Measurements from ENCODE around the gene TDRD9.

The TDRD9 gene

DNA sequence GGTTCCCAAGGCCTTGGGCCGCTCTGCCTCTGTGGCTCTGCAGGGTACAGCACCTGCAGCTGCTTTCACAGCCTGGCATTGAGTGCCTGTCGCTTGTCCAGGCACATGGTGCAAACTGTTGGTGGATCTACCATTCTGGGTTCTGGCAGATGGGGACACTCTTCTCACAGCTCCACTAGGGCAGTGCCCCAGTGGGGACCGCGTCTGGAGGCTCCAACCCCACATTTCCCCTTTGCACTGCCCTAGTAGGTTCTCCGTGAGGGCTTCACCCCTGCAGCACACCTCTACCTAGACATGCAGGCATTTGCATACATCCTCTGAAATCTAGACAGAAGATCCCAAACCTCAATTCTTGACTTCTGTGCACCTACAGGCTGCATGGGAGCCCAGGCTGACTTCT lies 138.0 kb downstream of the TDRD9 start:
- no peak for DNase-seq (ENCODE audit: low read depth in 2 of 2)

DNA sequence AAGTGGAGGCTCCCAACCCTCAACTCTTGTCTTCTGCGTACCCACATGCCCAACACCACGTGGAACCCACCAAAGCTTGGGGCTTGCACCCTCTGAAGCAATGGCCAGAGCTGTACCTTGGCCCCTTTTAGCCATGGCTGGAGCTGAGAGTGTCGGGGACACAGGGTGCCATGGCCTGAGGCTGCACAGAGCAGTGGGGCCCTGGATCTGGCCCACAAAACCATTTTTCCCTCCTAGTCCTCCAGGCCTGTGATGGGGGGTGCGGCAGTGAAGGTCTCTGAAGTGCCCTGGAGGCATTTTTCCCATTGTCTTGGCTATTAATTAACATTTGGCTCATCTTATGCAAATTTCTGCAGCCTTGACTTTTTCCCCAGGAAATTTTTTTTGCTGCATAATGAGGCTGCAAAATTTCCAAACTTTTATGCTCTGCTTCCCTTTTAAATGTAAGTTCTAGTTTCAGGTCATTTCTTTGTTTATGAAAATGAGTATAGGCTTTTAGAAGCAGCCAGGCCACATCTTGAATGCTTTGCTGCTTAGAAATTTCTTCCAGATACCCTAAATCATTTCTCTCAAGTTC lies 138.6 kb downstream of the TDRD9 start:
- no peak for DNase-seq (ENCODE audit: low read depth in 2 of 2)

DNA sequence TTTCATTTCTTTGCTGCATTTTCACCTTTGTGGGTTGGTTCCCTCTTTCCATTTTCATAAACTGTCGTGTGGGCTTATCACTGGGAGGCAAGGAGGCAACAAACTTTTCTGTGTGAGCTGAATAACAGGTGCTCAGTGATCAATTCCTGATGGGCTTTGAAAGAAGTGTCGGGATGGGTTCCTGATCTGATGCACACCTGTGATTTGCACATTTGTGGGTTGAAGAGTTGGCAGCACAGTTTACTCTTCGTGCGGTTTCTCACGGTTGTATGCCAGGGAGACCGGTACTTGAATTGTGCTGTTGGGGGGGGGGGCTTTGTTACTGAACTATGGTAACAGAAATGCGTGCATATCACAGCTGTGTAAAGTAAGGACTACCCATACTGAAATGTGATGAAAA lies 141.3 kb downstream of the TDRD9 start:
- no peak for DNase-seq (ENCODE audit: low read depth in 2 of 2)

DNA sequence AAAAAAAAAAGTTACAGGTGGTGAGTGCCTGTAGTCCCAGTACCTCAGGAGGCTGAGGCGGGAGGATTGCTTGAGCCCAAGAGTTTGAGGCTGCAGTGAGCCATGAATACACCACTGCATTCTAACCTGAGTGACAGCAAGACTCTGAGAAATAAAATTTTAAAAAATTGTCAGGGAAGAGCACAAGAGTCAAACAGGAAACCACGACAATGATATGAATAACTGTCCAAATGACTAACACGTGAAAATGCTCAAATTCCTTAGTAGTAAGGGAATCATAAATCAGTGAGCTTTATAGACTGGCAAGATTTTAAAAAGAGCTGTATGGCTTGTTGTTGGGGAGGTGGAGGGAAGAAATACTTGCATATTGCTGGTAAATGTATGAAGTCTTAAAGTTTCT lies 144.3 kb downstream of the TDRD9 start:
- no peak for DNase-seq (ENCODE audit: low read depth in 2 of 2)

DNA sequence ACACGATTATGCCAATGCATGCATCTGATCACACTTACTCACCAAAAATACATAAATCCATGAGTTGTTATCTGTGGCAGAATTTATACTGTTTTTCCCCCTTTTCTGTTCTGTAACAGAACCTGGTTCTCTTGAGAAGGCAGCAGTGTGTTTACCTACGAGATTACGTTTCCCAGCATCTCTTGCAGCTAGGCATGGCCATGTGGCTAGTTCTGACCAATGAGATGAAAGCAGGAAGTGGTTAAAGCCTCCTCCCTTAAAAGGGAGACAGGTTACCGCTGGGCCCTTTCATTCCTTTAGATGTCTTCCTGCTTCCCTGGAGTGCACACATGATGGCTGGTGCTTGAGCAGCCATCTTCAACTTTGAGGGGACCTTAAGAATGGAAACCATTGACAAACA lies 145.5 kb downstream of the TDRD9 start:
- DNase-seq (ENCODE audit: low read depth in 2 of 2), result no peak

DNA sequence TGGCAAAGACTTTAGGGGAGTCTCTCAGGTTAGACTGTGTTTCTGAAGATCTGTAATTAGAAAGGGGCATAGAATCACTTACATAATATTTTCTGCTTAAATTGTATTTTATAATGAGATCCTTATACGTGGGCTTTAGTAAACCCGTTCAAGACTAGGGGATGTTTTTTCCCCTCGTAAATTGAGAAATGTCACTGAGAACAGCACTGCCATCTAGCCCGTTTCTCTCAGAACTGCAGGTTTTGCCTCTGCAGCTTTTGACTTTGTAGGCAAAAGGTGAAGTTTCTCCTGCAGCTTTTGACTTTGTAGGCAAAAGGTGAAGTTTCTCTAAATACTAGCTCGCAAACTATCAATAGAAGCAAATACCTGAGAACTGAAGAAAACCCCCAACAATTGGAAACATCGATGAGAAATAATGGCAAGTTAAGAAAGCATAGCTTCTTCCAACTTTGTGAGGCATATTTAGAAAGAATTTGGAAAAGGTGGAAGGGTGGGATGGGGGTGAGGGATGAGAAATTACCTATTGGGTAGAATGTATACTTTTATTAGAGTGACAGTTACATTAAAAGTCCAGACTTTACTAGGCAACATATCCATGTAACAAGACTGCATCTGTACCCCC lies 147.4 kb downstream of the TDRD9 start:
- DNase-seq (ENCODE audit: low read depth in 2 of 2), result no peak

DNA sequence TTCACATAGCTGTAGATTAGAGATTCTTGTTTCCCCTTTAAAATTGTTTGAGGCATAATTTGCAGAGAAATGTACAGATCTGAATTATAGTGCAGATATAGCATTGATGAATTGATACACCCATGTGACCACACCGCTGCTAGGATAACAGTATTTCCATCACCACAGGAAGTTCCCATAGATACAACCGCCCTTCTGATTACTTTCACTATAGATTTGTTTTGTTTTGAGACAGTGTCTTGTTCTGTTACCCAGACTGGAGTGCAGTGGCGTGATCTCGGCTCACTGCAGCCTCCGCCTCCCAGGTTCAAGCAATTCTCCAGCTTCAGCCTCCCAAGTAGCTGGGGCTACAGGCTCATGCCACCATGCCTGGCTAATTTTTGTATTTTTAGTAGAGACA lies 148.5 kb downstream of the TDRD9 start:
- no peak for DNase-seq (ENCODE audit: low read depth in 2 of 2)

DNA sequence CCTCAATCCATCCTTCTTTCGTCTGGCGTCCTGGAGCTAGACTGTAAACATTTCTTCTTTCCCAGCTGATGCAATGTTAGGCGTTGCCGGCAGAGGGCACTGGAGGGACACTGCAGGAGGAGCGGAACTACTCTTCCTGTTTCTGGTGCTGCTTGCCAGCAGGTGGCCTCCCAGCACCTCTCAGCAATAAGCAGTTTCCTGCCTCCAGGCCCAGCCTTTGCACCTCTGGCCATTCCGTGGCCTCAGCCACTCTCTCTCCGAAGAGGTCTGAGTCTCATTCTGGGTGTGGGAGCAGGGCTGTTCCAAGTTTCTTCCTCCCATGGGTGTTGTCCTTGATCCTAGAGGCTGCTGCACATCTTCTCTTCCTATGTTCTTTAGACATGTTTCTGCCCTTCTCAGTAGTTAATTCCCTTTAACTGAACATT lies 149.8 kb downstream of the TDRD9 start:
- peak; percentile 76 to 80 for DNase-seq (ENCODE audit: low read depth in 2 of 2)

DNA sequence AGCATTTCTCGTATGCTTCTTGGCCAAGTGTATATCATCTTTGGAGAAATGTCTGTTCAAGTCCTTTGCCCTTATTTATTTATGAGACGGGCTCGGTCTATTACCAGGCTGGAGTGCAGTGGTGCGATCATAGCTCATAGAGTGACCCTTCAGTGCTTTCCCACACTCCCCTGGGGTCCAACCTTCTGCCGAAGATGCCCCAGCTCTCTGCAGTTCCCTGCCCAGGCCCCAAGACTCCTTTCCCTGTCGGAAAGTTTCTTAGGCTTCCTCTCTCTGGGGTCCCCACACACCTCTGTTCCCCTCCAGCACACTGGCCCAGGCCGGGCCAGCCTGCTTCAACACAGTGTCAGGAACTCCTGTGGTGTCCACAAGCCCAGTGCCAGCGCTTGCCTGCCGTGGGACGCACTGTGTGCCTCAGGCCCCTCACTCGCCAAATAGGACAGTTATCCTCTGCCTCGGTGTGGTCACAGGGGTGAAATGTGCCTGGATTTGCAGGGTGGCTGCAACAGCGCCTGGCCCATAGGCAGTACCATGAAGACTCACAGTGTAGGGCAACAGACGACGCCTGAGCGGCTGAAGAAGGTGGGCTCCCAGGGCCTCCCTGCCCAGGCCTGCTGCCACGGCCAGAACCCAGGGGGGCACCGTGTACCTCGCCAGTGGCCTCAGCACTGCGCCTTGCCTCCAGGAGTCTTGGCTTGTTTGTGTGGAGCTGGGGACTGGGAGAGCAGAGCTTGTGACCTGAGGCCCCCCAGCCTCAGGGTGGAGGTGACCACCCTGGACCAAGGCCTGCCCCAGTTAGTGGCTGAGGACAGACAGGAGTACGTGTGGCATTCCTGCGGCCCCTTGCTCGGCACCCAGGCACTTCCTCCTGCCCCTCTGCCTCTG lies 152.4 kb downstream of the TDRD9 start:
- DNase-seq (ENCODE audit: low read depth in 2 of 2), result no peak

DNA sequence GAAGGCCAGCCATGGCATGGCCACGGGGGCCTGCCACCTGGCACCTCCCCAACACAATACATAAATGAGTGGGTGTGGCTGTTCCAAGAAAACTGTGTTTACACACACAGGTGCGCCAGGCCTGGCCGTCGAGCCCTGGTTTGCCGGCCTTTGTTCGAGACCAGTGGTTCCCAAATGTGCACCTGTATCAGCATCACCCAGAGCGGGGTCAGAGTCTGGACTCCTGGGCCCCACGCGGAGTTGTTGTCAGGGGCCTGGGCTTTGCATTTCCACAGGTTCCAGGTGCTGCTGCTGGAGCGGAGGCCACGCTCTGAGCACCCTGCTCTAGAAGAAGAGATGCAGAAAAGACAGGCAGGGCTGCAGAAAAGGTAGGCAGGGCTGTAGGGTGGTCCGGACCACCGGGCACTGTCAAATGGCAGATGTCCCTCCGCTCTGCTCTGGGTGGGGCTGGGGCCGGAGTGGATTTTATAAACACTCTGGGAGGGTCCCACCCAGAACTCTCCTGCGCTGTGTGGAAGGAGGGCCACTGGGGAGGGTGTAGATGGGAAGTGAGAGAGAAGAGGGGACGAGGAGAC lies 153.1 kb downstream of the TDRD9 start:
- DNase-seq (ENCODE audit: low read depth in 2 of 2), result no peak

DNA sequence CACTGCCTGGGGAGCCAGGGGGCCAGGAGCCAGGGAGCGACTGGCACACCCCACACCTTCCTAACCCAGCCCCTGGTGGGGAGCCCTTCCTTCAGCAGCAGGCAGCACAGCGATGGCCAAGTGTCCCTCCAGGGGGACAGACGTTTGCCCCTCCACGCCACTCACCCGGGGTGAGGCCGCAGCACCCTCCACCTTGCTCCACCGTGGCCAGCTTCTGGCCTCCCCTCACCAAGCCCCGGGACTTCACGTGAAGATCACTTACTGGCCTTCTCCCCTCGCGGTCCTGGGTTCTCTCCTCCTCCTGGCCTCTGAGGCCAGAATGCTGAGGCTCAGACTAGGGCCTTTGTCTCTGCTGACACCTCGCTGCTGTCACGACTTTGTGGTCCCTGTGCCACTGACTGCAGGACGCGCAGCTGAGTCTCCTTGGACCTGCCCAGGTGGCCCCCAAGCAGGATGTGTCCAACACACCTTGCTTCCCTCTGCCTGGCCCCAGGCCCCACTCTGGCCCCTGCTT lies 153.8 kb downstream of the TDRD9 start:
- no peak for DNase-seq (ENCODE audit: low read depth in 2 of 2)

DNA sequence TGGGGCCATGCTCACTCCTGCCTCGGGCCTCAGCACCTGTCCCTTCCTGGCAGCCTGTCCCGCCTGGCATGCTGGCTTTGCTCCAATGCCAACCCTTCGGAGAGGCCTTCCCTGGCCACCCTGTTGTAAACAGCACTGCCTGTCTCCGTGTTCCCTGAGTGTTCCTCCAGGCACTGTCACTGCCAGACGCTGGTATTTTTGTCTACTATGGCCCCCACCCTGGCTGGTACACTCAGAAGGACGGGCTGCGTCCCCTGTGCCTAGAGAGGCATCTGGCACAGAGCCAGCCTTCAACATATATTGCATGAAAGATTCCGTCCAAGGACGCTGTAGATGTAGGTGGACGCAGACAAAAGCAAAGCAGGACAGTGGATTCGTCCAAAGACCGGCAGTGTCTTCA lies 154.6 kb downstream of the TDRD9 start:
- DNase-seq (ENCODE audit: low read depth in 2 of 2), result no peak

DNA sequence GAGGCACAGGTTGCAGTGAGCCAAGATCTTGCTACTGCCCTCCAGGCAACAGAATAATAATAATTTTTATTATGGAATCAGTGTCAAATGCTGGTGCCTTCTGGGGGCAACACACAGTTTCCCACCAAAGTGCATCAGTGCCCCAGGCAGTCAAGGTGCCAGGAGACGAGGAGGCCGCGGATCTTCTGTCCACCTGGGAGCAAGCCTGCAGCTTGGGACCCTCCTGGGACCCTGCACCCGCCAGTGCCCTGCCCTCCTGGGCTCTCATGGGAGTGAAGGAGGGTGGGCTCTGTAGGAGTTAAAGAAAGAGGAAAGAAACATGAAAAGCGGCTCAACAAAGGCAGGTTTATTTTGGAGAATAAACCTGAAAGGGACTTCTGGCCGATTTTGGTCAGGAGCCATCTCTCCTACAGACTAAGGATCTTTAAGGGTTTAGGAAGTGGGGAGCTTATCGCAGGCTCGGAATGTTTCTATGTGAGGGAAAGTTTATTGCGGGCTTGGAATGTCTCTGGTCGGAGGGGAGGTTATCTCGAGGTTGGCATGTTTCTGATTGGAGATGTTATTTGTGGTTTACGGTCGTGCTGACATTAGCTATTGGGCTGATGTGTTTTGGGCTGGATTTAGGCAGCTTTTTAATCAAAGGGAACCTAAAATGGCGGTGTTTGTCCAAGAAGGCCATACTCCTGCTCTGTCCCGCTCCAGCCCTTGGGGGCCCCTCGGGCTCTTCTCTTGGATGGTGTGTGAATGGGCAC lies 156.2 kb downstream of the TDRD9 start:
- no peak for DNase-seq (ENCODE audit: low read depth in 2 of 2)

DNA sequence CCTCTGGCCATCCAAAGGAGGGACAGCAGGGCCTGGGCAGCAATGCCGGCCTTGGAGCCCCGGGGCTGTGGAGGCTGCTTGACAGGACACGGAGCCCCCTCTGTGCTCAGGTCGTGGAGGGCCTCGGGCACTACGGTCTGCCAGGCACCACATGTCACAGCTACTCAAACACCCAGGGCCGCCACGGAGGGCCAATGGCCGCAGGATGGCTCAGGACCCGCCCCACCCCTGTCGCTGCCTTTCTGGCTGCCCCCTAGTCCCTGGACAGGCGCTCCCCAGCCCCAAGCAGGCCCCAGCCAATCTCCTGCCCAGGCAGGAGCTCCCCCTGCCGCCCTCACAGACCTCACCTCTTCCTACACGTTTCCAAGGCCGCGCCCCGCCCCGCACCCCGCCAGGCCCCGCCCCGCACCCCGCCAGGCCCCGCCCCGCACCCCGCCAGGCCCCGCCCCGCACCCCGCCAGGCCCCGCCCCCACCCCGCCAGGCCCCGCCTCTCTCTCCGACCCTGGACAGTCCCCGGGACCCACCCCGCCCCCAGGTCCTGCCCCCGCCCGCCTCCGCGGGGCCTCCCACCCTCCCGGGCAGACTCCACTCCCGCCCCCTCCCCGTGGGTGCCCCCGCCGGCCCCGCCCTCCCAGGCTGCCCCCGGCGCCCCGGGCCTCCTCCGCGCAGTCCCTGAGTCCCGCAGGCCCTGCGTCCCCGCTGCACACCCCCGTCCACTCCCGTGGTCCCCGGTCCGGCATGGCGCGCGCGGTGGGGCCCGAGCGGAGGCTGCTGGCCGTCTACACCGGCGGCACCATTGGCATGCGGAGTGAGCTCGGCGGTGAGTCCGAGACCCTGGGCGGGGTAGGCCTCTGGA lies 157.0 kb downstream of the TDRD9 start, which contains the start of gene ASPG:
ASPG (plus strand) TSS at position 669 of the 857 bp plus-strand sequence; CDS start at position 740, 71 bp downstream.
- DNase-seq (ENCODE audit: low read depth in 2 of 2), result no peak

DNA sequence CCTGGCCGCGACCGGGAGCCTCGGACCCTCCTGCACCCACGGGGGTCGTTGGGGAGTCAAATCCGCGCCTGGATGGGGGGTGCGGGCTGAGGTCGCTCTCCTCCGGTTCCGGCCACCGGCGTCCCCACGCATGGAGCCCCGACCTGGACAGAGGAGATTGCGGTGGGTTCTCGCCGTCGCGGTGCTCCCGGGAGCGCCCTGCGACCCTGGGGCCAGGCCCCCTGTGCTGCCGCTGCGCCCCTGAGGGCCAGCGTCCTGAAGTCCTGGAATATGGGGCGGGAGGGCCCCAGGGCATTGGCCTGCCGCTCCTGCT lies 157.6 kb downstream of the TDRD9 start:
- DNase-seq (ENCODE audit: low read depth in 2 of 2), result no peak

DNA sequence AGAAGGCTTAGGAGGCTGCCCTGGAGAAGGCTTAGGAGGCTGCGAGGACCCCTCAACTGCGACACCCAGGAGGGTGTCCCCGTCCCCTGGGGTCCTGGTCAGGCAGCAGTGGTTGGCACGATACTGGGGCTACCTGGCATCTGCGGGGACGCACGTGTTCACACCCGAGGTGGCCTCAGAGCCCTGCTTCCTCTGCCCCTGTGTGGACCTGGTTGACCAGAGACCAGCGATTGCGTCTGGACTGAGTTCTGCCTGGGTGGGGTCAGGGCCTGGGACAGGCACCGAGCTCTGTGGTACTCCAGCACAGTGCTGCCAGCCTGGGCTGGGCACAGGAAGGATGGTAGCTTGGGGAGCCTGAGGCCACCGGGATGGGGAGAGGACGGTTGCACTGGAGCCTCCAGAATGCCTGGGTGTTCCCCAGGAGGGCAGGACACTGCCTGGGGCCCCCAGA lies 158.0 kb downstream of the TDRD9 start:
- no peak for DNase-seq (ENCODE audit: low read depth in 2 of 2)

DNA sequence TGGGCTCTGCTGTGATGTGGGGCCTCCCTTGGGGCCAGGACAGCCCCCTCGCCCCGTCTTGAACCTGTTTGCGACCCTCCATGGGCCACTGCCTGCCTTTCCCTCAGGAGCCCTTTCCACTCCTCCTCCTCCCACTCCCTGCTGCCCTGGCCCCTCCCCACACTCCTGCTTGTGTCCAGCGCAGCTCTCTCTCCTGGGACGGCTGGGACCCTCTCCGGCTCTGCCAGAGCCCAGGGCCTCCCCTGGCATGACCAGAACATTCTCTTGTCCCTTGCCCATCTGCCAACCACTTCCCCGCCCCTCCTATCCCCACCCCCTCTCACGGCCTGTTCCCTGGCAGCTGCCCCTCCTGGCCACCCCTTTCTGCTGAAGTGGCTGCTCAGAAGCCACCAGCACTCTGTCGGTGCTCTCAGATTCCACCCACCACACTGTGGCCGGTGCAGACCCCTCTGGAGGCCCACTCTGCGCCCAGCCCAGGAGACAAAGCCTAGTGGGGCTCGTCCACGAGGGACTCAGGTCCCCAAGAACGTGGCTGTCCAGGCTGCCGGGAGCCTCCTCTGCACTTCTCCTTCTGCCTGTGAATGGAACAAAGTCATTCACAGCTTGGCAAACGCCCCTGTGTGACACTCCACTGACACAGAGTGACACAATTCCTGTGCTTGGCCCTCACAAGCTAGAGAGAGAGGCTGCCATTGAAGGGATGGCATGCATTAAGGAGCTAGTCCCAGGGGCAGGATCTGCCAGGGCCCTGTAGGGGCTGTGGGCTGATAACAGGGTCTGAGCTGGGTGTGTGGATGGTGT lies 158.6 kb downstream of the TDRD9 start:
- DNase-seq (ENCODE audit: low read depth in 2 of 2), result no peak

DNA sequence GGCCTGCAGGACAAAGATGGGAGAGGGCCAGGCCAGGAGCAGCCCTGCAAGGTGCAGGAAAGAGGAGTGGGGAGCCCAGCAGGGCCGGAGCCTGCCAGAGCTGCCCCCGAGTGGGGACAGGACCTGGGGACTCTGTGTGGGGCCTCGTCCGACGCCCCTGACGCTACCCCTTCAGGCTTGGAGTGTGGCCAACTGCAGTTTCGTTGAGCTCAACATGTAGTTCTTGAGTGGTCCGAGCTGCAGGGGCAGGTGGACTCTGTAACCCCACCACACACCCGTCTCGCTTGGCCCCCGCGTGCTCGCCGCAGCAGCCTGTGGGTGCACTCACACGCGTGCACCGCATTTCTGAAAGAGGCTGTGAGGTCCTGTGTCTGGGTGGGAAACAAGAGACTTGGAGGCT lies 159.2 kb downstream of the TDRD9 start:
- DNase-seq (ENCODE audit: low read depth in 2 of 2), result no peak

DNA sequence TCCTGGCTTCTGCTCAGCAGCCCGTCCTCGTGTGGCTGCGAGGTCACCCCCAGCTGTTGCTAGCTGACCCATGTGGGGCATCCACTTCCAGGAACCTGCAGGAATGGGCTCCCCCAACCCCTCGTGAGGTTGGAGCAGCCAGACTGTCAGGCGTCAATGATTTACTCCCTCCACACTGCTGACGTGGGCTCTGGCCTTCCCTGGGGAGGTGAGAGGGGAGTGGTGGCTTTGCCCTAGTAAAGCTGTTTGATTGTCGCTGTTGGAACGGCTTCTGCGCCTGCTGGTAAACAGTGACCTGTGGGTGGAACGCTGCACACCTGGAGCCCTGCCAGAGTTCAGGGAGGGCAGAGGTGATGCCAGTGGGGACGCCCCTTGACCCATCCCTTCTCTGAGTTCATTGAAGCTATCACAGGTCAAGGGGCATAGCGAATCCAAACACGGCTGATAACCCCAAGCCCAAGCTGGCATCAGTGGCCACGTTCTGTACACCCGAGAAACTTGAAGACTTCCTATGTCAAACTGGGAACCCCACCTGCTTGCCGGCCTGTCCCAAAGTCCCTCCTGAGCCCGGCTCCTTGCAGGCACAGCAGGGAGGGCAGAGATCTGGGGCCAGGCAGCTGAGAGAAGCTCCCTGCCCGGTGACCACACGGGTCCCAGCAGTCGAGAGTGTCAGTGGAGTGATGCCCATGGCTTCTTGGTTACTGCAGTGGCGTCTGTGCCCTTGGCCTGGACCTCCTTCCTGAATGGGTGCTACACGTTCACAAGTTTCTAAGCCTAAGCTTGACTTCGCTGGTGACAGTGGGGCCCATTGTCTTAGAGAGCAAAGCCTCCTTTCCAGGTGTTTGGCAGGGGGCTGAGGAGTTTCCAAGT lies 160.0 kb downstream of the TDRD9 start:
- DNase-seq (ENCODE audit: low read depth in 2 of 2), result no peak

Data from stimulated activated CD4-positive, alpha-beta T cell treated with anti-CD3 and anti-CD28 coated beads, Interleukin-15, amount 100 ng/mL, for 48 hours (primary cell).